Stimulated activated CD8-positive, alpha-beta memory T cell treated with anti-CD3 and anti-CD28 coated beads, Interleukin-4, amount 100 ng/mL, for 4 hours (primary cell): ENCODE results near the gene CALML6.
"Not testable (repeated sequence)": the region's sequence is repeated elsewhere in the genome, so short reads cannot be mapped to it uniquely, and the experiment has no call there.

Source experiments
- DNase-seq, 2 donors: peaks; one replicate each; pipeline ENCODE4 v3.0.0-alpha.2; 2020; ENCODE audit warnings: low read depth in 2 of 2, low spot score in 1 of 2

The CALML6 gene, protein sequence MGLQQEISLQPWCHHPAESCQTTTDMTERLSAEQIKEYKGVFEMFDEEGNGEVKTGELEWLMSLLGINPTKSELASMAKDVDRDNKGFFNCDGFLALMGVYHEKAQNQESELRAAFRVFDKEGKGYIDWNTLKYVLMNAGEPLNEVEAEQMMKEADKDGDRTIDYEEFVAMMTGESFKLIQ

GRCh38 chr1:1914971-1915692, at the start of gene CALML6:
Gene CALML6 (plus strand): TSS chr1:1915260. CDS start chr1:1915281, 21 bp downstream.
- DNase-seq, result no peak

DNA sequence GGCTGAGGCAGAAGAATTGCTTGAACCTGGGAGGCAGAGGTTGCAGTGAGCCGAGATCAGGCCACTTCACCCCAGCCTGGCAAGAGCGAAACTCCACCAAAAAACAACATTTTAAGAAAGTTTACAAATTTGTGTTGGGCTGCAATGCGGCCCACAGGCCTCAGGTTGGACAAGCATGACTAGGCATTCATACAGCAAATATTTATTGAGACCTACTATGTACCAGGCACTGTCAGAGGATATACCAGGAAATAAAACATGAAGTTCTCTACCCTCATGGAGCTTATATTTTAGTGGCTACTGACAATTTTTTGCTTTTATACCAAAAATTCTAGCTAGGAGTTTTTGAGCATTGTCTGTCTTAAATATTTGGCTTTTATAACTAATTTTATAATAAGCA, 47.9 kb upstream of the CALML6 start:
- no peak for DNase-seq

DNA sequence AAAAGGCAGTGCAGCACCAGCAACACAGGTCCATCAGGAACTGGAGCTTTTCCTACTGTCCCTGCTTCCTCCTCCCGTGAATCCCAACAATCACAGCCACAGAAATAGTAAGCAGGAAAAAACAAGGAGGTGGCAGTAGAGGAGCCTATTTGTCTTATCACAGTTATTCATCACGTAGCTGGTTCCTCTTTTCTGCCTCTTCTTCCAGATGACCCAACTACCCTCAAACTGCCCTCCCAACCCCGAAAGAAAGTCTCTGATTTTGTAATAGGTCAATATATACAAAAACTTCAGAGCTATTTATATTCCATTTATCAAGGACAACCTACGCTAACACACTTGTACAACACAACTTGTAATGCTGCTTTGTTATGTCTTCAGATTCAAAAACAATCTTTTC, 45.6 kb upstream of the CALML6 start:
- DNase-seq, result no peak

DNA sequence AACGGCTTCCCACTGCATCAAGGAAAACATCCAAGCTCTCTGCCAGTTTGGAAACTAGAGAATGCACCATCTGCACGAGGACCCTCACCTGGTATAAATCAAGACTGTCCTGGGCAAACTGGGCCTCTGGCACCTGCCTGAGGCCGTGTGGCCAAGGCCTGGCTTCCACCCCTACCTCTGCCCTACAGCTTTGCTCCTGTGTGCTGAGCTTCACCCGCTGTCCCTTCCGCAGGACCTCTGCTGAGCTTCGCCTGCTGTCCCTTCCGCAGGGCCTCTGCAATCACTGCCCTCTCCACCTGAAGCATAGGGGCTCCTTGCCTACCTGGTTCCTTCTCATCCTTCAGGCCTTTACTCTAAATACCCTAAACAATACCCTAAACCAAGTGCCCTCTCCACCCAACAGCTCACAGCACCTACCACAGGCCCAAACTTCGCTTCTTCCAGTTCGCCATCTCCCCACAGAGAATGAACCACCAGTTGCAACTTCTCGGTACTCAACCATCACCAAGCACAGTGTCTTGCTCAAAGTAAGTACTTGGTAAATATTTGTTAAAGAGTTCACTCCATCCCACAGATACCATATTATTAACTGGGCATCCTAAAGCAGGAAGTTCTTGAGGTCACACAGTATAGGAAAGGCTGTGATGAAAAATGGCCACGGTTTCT, 42.6 kb upstream of the CALML6 start:
- DNase-seq, result no peak

GRCh38 chr1:1873186-1873585, 41.9 kb upstream of the CALML6 start:
- DNase-seq, result no peak

- DNase-seq, result no peak
Observed at GRCh38 chr1:1874901-1875300, 40.2 kb upstream of the CALML6 start.

DNA sequence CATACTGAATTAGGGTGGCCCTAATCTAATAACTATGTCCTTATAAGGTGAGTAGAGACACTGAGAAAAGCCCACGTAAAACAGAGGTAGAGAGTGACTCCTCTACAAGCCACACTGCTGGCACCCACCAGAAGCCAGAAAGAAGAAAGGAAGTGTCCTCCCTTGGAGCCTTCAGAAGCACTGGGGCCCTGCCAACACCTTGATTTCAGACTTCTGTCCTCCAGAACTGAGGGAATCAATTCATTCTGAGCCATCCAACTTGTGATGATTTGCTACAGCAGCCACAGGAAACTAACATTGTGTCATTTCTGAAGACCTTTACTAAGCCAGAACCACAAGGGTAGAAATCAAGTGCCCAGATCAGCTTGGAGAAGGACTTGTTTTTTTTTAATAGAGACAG, 39.1 kb upstream of the CALML6 start:
- DNase-seq, result no peak

DNA sequence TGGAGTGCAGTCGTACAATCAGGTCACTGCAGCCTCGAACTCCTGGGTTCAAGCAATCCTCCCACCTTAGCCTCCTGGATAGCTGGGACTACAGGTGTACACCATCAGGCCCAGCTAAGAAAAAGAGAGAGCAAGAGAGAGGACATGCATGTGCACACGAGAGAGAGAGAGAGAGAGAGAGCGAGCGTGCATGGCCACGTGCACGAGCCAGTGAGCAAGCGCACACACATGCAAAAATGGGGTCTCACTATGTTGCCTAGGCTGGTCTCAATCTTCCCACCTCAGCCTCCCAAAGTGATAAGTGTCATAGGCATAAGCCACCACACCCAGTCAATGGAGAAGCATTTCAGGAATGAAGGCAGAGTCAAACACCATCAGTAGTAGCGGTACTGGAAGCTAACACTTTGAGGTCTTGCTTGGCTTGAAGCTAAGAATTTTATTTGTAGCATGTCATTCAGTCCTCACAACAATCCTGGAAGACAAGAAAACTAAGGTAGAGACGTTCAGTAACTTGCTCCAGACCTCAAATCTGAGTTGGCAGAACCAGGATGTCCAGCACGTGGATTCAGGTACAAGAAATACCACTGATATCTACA, 38.6 kb upstream of the CALML6 start:
- no peak for DNase-seq

DNA sequence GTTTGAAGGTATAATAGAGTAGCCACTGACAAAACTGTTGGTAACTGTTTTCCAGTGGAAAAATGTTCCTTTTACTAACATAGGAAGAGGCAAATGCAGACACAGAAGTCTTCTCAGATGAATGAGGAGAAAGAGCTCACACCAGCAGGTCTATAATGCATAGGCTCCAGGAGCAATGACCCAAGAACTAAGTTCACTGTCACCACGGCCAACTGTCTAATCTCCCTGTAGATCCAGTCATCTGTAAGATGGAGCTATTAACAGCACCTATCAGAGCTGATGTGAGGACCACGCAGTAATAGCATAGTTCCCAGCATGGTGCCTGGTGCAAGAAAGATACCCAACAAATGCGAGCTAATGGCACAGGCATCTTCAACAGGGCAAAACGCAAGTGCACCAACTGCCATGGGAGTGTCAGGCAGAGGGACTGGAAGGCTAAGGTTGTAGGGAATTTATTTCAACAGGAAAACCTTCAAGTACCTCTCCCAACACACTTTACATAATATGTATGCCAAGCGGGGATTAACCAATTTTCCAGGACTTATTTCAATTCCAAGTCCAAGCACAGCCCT, 37.1 kb upstream of the CALML6 start:
- DNase-seq, result no peak

GRCh38 chr1:1879942-1880341, 35.1 kb upstream of the CALML6 start:
- DNase-seq, result no peak

GRCh38 chr1:1880617-1881312, 34.3 kb upstream of the CALML6 start:
- no peak for DNase-seq

DNA sequence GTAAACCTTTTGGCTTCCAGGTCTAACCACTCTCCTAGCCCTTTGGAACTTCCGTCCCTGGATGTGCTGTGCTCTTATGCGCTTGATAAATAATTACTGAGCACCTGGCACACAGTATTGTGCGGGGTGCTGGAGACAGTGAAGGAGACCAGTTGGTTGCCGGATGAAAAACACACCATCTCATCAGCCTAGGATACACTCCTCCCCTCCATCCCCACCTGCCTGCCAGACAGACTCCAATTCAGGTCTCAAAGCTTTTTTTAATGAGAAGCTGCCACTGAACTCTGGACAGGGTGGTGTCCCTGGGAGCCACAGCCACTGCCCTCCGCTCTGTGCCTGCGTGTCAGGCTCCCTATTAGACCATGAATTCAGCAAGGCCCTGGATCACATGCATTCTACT, 33.3 kb upstream of the CALML6 start:
- DNase-seq, result no peak

GRCh38 chr1:1883092-1883873, 31.8 kb upstream of the CALML6 start:
- DNase-seq, result no peak

DNA sequence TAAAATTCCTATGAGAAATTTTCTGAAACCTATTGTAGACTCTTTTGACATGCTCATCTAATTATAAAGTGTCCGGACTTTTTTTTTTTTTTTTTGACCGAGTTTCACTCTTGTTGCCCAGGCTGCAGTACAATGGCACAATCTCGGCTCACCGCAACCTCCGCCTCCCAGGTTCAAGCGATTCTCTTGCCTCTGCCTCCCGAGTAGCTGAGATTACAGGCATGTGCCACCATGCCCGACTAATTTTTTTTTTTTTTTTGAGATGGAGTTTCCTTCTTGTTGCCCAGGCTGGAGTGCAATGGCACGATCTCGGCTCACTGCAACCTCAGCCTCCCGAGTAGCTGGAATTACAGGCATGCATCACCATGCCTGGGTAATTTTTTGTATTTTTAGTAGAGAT, 31.2 kb upstream of the CALML6 start:
- not testable (repeated sequence) for DNase-seq

DNA sequence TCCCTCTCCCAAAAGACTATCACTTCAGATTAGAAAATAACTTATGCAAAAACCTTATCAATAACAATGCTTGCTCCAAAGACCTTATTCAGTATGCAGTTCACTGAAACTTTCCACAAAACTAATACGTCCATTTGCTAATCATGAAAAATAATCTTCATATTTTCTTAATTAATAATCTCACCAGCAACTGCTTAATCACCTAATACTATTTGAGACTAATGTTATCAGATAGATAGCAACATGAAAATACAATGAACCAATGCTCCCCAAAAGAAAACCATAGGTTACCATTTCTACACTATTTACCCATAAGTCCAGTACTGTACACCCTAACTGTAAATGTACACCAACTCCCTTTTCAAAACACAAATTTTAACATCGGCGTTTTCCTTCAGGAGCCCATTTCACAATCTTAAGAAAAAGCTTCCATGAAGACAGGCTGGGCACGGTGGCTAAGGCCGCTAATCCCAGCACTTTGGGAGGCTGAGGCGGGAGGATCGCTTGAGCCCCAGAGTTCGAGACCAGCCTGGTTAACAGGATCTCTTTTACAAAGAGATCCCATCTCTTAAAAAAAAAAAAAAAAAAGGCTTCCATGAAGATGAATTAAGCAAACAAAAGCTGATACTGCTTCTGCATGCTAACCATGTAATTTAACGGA, 25.8 kb upstream of the CALML6 start:
- no peak for DNase-seq

DNA sequence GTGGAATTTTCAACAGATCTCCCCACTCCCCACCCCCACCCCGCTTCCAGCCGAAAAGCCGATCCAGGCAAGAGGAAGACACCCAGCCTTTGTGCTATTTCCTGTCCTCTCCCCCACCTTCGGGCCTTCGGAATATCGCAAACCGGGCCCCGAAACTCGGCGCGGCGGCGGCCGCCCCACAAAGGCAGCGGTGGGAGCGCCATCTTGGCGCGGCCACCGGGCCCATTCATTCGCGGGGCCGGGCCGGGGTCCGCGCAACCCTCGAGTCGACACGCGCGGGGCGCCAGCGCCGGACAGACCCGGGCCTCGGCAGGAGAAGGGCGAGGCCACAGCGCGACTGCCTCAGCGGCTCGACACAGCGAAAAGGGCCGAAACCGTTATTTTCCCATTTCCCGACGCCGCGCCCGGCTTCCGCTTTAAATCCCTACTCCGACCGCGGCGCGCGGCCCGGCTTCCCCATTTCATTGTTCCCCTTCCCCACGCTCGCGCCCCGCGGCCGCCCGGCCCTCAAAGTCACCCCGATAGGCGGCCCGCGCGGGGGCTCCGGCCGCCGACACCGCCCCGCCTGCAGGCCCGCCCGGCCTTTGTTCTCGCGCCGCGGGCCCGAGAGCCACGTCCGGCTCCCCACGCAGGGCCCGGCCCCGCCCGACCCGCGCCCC, 25.1 kb upstream of the CALML6 start:
- peak in 1 of 2 donors; percentile 15 for DNase-seq

- peak; percentile 52 to 79 for DNase-seq
Observed at GRCh38 chr1:1890506-1891348, 24.3 kb upstream of the CALML6 start, which contains the start of gene GNB1. Gene GNB1 (minus strand): TSS chr1:1891087. CDS start chr1:1825453, 65,634 bp downstream.

DNA sequence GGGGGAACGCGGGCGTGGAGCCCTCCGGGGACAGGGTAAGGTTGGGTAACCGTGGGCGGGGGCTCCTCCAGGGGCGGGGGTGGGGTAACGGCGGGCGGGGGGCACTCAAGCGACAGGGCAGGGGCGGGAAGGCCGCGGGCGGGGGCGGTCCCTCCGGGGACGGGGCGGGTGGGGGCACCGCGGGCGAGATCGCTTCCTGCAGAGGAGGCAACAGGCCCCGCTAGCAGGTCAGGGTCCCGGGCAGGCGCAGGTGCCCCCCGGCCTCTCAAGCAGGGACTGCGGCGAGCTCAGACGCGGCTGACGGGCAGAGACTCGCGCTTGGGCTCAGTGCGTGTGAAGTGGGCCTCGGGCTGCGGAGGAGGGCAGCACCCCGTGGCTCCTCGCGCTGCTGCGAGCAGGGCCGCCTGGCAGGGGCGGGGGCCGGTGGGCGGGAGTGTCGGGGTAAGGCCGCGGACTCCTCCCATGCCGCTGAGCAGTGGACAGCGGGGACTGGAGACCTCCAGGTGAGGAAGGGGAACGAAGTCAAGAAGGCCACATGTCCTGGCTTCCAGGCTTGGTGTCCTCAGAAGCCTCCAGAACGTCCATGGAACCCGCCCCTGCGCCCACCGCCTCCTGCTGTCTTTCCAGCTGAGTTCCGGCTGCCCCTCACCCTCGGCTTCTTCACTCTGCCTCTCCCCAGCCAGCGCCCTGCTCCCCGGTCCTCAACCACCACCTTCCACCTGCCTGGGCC, 23.5 kb upstream of the CALML6 start:
- DNase-seq, result peak; percentile 47 to 69
